ENCODE results near the gene SLC35G6. TPM values are rescaled to one million over a fixed set of nuclear protein-coding genes. Genes with fewer than 3 reads are reported as not detected.

The SLC35G6 gene
- polyA plus RNA-seq, 1 donor (not counting 4 experiments of a cell fraction or from before 2014, with no cell fraction given), result not detected

DNA sequence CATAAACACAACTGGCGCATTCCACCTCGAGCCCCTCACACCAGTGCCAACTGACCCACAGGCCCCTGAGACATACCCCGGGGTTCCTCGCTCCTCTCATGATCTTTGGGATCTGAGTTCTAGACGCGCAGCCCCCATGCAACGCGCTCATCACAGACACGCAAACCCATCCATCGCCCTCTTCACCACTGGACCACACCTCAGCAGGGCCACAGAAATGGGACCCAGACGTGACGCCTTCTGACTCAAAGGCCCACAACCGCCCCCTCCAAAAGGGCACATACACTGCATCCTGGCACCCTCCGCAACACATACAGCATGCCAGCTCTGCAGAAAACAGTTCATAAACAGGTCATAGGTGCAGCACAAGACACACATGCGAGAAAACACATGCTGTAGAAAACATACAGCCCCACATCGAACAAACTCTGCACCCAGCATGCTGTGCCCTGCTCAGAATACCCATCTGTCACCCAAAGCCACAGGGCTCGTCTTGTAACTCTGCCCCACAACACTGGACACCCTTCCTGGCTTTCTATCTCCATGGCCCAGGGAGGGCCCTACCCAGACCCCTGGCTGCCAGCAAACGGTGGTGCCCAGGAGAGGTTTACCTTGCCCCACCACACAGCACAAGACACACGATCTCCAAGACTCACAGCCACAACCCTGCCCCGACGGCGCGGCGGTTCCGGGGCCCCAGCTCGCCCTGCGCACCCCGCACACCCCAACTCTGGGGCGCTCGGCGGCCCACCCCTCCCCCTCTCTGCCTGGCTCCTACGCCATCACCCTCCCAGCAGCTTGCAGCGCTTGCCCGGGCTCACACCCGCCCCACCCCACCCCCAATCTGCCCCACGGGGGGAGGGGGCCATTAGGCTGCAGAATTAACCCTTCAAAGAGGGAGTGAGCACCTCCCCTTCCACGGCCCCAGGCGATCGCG, 2.7 kb upstream of the SLC35G6 start:
- DNase-seq (ENCODE audit: low read depth, low spot score) (no peak), FAIRE-seq (peak; percentile 36)
- Histone ChIP-seq H3K4me1 (ENCODE audit: control insufficient read depth, extremely low read depth, insufficient read depth, low read length) (peaks cover 46% of the 10 kb centered on the region), H3K4me2 (ENCODE audit: control insufficient read depth, extremely low read depth, insufficient read depth, low read depth, low read length) (peak overlapping the region; percentile 99), H2AFZ (ENCODE audit: control insufficient read depth, low read length) (no peak overlapping the region), H3K9ac (ENCODE audit: control insufficient read depth, extremely low read depth, insufficient read depth, low read length) (peak overlapping the region; percentile 75), H4K20me1 (ENCODE audit: control insufficient read depth, extremely low read depth, insufficient read depth, low read length) (peaks cover 10% of the 10 kb centered on the region), H3K36me3 (ENCODE audit: control insufficient read depth in 2 of 2, extremely low read depth in 1 of 2, insufficient read depth in 2 of 2, low read length in 2 of 2) (no peaks in the 10 kb centered on the region), H3K9me1 (ENCODE audit: control insufficient read depth, extremely low read depth, insufficient read depth, low read length) (peaks cover 6% of the 10 kb centered on the region), H3K27me3 (ENCODE audit: control insufficient read depth, extremely low read depth, insufficient read depth, low read length) (no peaks in the 10 kb centered on the region), H3K27ac (ENCODE audit: control insufficient read depth, insufficient read depth, low read length) (peak overlapping the region; percentile 95), H3K79me2 (ENCODE audit: control insufficient read depth, insufficient read depth, low read length) (peaks cover 56% of the 10 kb centered on the region), H3K4me3 (ENCODE audit: control insufficient read depth in 2 of 3, extremely low read depth in 1 of 3, insufficient read depth in 2 of 3, low read depth in 1 of 3, low read length in 3 of 3) (peak overlapping the region; percentile 67 to 82 (median 77)), H3K9me3 (ENCODE audit: control insufficient read depth, low read depth, low read length) (no peaks in the 10 kb centered on the region)
- dilution Hi-C loops (cut with MboI; ENCODE audit: extremely low pct_ligation_motif_present, low sequenced_read_pairs), result no loop called here
- TF ChIP-seq, protein P1, sequence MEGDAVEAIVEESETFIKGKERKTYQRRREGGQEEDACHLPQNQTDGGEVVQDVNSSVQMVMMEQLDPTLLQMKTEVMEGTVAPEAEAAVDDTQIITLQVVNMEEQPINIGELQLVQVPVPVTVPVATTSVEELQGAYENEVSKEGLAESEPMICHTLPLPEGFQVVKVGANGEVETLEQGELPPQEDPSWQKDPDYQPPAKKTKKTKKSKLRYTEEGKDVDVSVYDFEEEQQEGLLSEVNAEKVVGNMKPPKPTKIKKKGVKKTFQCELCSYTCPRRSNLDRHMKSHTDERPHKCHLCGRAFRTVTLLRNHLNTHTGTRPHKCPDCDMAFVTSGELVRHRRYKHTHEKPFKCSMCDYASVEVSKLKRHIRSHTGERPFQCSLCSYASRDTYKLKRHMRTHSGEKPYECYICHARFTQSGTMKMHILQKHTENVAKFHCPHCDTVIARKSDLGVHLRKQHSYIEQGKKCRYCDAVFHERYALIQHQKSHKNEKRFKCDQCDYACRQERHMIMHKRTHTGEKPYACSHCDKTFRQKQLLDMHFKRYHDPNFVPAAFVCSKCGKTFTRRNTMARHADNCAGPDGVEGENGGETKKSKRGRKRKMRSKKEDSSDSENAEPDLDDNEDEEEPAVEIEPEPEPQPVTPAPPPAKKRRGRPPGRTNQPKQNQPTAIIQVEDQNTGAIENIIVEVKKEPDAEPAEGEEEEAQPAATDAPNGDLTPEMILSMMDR (optimal IDR thresholded peaks at IDR 0.05 in 1 of 3, IDR thresholded peaks at IDR 0.05 in 1 of 3, conservative IDR thresholded peaks at IDR 0.05 in 1 of 3; ENCODE audit: extremely low read depth in 1 of 3, insufficient read depth in 2 of 3, low read length in 3 of 3), result no peak
- TF ChIP-seq EZH2 (IDR thresholded peaks at IDR 0.05; ENCODE audit: low read length), result no peak

DNA sequence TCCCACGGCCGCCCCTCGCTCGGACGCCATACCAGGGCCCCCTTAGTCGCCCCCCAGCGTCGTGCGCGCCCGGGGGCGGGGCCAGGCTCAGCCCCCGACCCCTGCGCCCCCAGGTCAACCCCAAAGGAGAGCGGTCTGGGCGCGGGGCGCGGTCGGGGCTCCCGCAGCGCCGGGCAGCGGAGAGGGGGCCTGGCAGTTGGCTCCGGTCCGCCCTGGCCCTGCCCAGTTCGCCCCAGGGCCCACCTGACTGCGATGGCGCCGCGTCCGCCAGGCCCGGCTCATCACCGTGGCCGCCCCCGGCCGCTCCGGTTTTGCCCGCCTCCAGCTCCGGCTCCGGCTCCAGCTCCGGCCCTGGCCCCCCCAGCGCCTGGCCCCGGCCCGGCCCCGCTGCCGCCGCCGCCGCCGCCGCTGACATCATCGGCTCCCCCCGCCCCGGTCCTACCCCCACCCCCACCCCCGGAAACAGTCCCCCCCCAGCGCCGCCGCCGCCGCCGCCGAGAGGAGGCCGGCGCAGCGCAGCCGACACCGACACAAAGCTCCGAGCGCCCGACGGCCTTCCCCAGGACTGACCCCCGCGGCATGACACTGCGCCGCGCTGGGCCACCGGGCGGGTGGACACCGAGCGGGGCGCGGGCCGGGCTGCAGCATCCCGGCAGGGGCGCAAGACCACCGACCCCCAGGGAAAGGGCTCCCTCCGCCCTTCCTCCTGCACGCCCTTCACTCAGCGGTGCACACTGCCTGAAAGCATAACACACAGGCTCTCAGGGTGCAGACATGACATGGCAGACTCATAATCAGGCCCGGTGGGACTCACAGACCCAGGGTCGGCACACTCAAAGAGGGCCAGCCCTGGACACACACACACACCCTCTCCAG, 1.8 kb upstream of the SLC35G6 start, which contains the start of gene ZBTB4:
TSS of gene ZBTB4 (minus strand) at position 419 of the 876 bp plus-strand sequence. CDS start 12,830 bp downstream, outside the sequence.
- peaks cover 10% of the 10 kb centered on the region for H4K20me1 ChIP-seq (ENCODE audit: control insufficient read depth, extremely low read depth, insufficient read depth, low read length)
- H3K9me1 ChIP-seq (ENCODE audit: control insufficient read depth, extremely low read depth, insufficient read depth, low read length), result peaks cover 6% of the 10 kb centered on the region
- TF ChIP-seq, protein P1 (optimal IDR thresholded peaks at IDR 0.05 in 1 of 3, IDR thresholded peaks at IDR 0.05 in 1 of 3, conservative IDR thresholded peaks at IDR 0.05 in 1 of 3; ENCODE audit: extremely low read depth in 1 of 3, insufficient read depth in 2 of 3, low read length in 3 of 3), result no peak
- no peak for TF ChIP-seq EZH2 (IDR thresholded peaks at IDR 0.05; ENCODE audit: low read length)
- no peaks in the 10 kb centered on the region for H3K36me3 ChIP-seq (ENCODE audit: control insufficient read depth in 2 of 2, extremely low read depth in 1 of 2, insufficient read depth in 2 of 2, low read length in 2 of 2)
- peak within 1 kb of the TSS; percentile 72 for H2AFZ ChIP-seq (ENCODE audit: control insufficient read depth, low read length)
- H3K79me2 ChIP-seq (ENCODE audit: control insufficient read depth, insufficient read depth, low read length), result peaks cover 46% of the 10 kb centered on the region
- H3K4me2 ChIP-seq (ENCODE audit: control insufficient read depth, extremely low read depth, insufficient read depth, low read depth, low read length), result peak within 1 kb of the TSS; percentile 99
- dilution Hi-C loops (cut with MboI; ENCODE audit: extremely low pct_ligation_motif_present, low sequenced_read_pairs), result no loop called here
- no peak for DNase-seq (ENCODE audit: low read depth, low spot score)
- H3K27me3 ChIP-seq (ENCODE audit: control insufficient read depth, extremely low read depth, insufficient read depth, low read length), result no peaks in the 10 kb centered on the region
- H3K4me1 ChIP-seq (ENCODE audit: control insufficient read depth, extremely low read depth, insufficient read depth, low read length), result peaks cover 46% of the 10 kb centered on the region
- peak within 1 kb of the TSS; percentile 75 for H3K9ac ChIP-seq (ENCODE audit: control insufficient read depth, extremely low read depth, insufficient read depth, low read length)
- peak within 1 kb of the TSS; percentile 67 to 82 (median 77) for H3K4me3 ChIP-seq (ENCODE audit: control insufficient read depth in 2 of 3, extremely low read depth in 1 of 3, insufficient read depth in 2 of 3, low read depth in 1 of 3, low read length in 3 of 3)
- H3K9me3 ChIP-seq (ENCODE audit: control insufficient read depth, low read depth, low read length), result no peaks in the 10 kb centered on the region
- no peak for FAIRE-seq
- peak within 1 kb of the TSS; percentile 95 for H3K27ac ChIP-seq (ENCODE audit: control insufficient read depth, insufficient read depth, low read length)
